HCT116 (cell line): ENCODE measurements around the gene SLC41A3. TPM values are rescaled to one million over a fixed set of nuclear protein-coding genes. Genes with fewer than 3 reads are reported as not detected.

Experiments used
- ATAC-seq: fragments of 200-7000 bp; cut with Tn5 transposase; 2 replicates; pipeline ENCODE4 v1.9.1; 2020; ENCODE audit warnings: mild to moderate bottlenecking, moderate library complexity
- BruUV-seq: library from RNA; stranded (reverse); fragments of 400-500 nt; replicated peaks from 2 replicates; lab custom pipeline; 2021; lab: Mats Ljungman, UMichigan
- CTCF ChIA-PET: fragments of 300-600 bp; sonication (Branson Sonifier 250); formaldehyde crosslinking; loops from one replicate; lab custom pipeline; 2021; ENCODE audit warnings: antibody characterized with exemption; lab: Charles Lee
- POLR2A ChIA-PET: fragments of 300-600, 350-600 bp; sonication (Branson Sonifier 250); formaldehyde crosslinking; loops from one replicate; lab custom pipeline; 2021; ENCODE audit warnings: antibody characterized with exemption; lab: Charles Lee
- RAD21 ChIA-PET, 2 experiments: fragments of 300-600 bp; sonication (Branson Sonifier 250); formaldehyde crosslinking; loops; one replicate each; lab custom pipeline; 2023; ENCODE audit warnings: low total read pairs in 2 of 2; ENCODE audit not compliant: uncharacterized antibody in 2 of 2, unreplicated experiment in 2 of 2, low non-redundant PET in 1 of 2; lab: Charles Lee
- DNase-seq: peaks from one replicate; pipeline ENCODE4 v3.0.0-alpha.2; 2010; ENCODE audit warnings: low read depth, low spot score
- H2AFZ ChIP-seq: fragments of 200-600 bp; shearing (Covaris generic), sonication (generic); 2 replicates; pipeline ENCODE4 v1.6.1; 2017; ENCODE audit warnings: low read depth, mixed run types, mixed read lengths, antibody characterized with exemption, low read length; ENCODE audit not compliant: poor library complexity, severe bottlenecking
- H3K27ac ChIP-seq: 2 replicates; pipeline ENCODE4 v1.5.1; 2012; ENCODE audit warnings: low read depth, low read length
- H3K27me3 ChIP-seq: fragments of 200-600 bp; sonication (generic); 2 replicates; pipeline ENCODE4 v1.6.1; 2016; ENCODE audit warnings: mixed run types, low read length, mixed read lengths; ENCODE audit not compliant: insufficient read depth
- H3K36me3 ChIP-seq, 2 experiments: fragments of 200-500 bp in 1 of 2; fragments of 200-600 bp in 1 of 2; sonication (Bioruptor generic) in 1 of 2; sonication (generic) in 1 of 2; 2 replicates each; pipeline versions ENCODE4 v1.5.1 to v1.6.1; 2014 to 2016; ENCODE audit warnings: low read length in 2 of 2, inconsistent platforms in 1 of 2, mixed read lengths in 1 of 2, mixed run types in 1 of 2; ENCODE audit not compliant: insufficient read depth in 2 of 2, control insufficient read depth in 1 of 2
- H3K4me1 ChIP-seq, 2 experiments: fragments of 200-600 bp in 1 of 2; sonication (generic) in 1 of 2; 2 replicates each; pipeline versions ENCODE4 v1.5.1 to v1.6.1; 2012 to 2017; ENCODE audit warnings: low read length in 2 of 2, inconsistent platforms in 1 of 2, mild to moderate bottlenecking in 1 of 2, mixed read lengths in 1 of 2, mixed run types in 1 of 2, moderate library complexity in 1 of 2; ENCODE audit not compliant: insufficient read depth in 2 of 2, control insufficient read depth in 1 of 2
- H3K4me2 ChIP-seq: fragments of 200-600 bp; sonication (generic); 2 replicates; pipeline ENCODE4 v1.6.1; 2017; ENCODE audit warnings: mixed run types, low read length, mixed read lengths
- H3K4me3 ChIP-seq, 2 experiments: fragments of 200-600 bp in 1 of 2; sonication (generic) in 1 of 2; replicated peaks in 1 of 2; 2 replicates each; pipeline ENCODE4 v1.5.1; 2011 to 2016; ENCODE audit warnings: low read length in 2 of 2, control low read depth in 1 of 2, low read depth in 1 of 2, mild to moderate bottlenecking in 1 of 2, mixed read lengths in 1 of 2, mixed run types in 1 of 2
- H3K79me2 ChIP-seq: fragments of 200-600 bp; sonication (generic); 2 replicates; pipeline ENCODE4 v1.6.1; 2017; ENCODE audit warnings: mild to moderate bottlenecking, mixed run types, low read length, moderate library complexity, mixed read lengths; ENCODE audit not compliant: insufficient read depth
- H3K9ac ChIP-seq: fragments of 200-600 bp; sonication (generic); 2 replicates; pipeline ENCODE4 v1.6.1; 2016; ENCODE audit warnings: low read length, mixed read lengths
- H3K9me2 ChIP-seq: fragments of 200-600 bp; sonication (generic), shearing (Covaris generic); 2 replicates; pipeline ENCODE4 v1.6.1; 2017; ENCODE audit warnings: mixed run types, mild to moderate bottlenecking, moderate library complexity; ENCODE audit not compliant: insufficient read depth
- H3K9me3 ChIP-seq, 2 experiments: fragments of 200-500 bp in 1 of 2; fragments of 200-600 bp in 1 of 2; sonication (Bioruptor generic) in 1 of 2; sonication (generic) in 1 of 2; 2 replicates each; pipeline ENCODE4 v1.6.1; 2014 to 2017; ENCODE audit warnings: low read length in 2 of 2, mixed read lengths in 2 of 2, inconsistent platforms in 1 of 2, low read depth in 1 of 2, mild to moderate bottlenecking in 1 of 2, mixed run types in 1 of 2, moderate library complexity in 1 of 2; ENCODE audit not compliant: control insufficient read depth in 1 of 2, insufficient read depth in 1 of 2
- H4K20me1 ChIP-seq: fragments of 200-600 bp; sonication (generic), shearing (Covaris generic); 2 replicates; pipeline ENCODE4 v1.6.1; 2017; ENCODE audit warnings: mixed run types, mild to moderate bottlenecking, moderate library complexity; ENCODE audit not compliant: insufficient read depth
- CBX3 ChIP-seq: IDR thresholded peaks from 2 replicates; pipeline ENCODE4 v1.6.1; 2012; ENCODE audit warnings: low read depth
- EZH2 ChIP-seq: fragments of 200-600 bp; sonication (generic); IDR thresholded peaks from 2 replicates; pipeline ENCODE4 v1.6.1; 2017; ENCODE audit warnings: antibody characterized with exemption, mixed run types
- EZH2phosphoT487 ChIP-seq: fragments of 200-600 bp; IDR thresholded peaks from 2 replicates; pipeline ENCODE4 v1.6.1; 2018; ENCODE audit warnings: antibody characterized with exemption, borderline replicate concordance
- JUND ChIP-seq: IDR thresholded peaks from 2 replicates; pipeline ENCODE4 v1.6.1; 2012
- POLR2A ChIP-seq: IDR thresholded peaks from 2 replicates; pipeline ENCODE4 v1.7.0; 2011; ENCODE audit warnings: borderline replicate concordance; ENCODE audit not compliant: insufficient read depth, insufficient read length; ENCODE audit errors: extremely low read depth
- SIN3A ChIP-seq: IDR thresholded peaks from 2 replicates; pipeline ENCODE4 v1.6.1; 2012; ENCODE audit warnings: low read depth
- YY1 ChIP-seq: IDR thresholded peaks from 2 replicates; pipeline ENCODE4 v1.6.1; 2011; ENCODE audit warnings: low read length, low read depth, moderate library complexity, mild to moderate bottlenecking; ENCODE audit not compliant: insufficient replicate concordance; ENCODE audit errors: extremely low read depth
- ZFX ChIP-seq: fragments of 450-650 bp; IDR thresholded peaks from 2 replicates; pipeline ENCODE4 v1.6.1; 2017
- intact Hi-C: fragments of 100-400 bp; cut with micrococcal nuclease; formaldehyde crosslinking; loops from 2 replicates; pipeline ENCODE4 v1.10.0; 2022
- total RNA-seq: library from RNA; stranded (reverse); gene quantifications from one replicate; pipeline ENCODE4 v1.2.1, GENCODE V29; 2021; ENCODE audit not compliant: unreplicated experiment
- TF ChIP-seq, protein P1 (sequence below): IDR thresholded peaks from 2 replicates; pipeline ENCODE4 v1.6.1; 2012; ENCODE audit warnings: low read depth

SLC41A3 gene
- total RNA-seq, 1 experiment from 2014 or later: 45.9 TPM

DNA sequence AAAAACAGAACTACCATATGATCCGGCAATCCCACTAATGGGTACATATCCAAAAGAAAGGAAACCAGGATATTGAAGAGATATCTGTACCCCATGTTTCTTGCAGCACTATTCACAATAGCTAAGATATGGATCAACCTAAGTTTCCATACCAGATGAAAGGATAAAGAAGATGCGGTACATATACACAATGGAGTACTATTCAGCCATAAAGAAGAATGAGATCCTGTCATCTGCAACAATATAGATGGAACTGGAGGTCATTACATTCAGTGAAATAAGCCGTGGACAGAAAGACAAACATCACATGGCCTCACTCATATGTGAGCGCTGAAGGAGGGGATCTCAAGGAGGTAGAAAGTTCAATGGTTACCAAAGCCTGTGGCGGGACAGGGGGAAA lies 3.0 kb downstream of the SLC41A3 start:
- Histone ChIP-seq H3K36me3 (no peaks in the 10 kb centered on the region), H3K27ac (no peak overlapping the region), H3K9ac (no peak overlapping the region), H3K4me3 (no peak overlapping the region), H3K4me2 (no peak overlapping the region; the same call in 1 of the 2 replicates), H3K9me2 (no peaks in the 10 kb centered on the region), H3K4me1 (peaks cover 14 to 35% of the 10 kb centered on the region in 2 experiments), H3K9me3 (no peaks in the 10 kb centered on the region), H3K27me3 (no peaks in the 10 kb centered on the region), H3K79me2 (peaks cover 15% of the 10 kb centered on the region; the same call in 1 of the 2 replicates), H2AFZ (no peak overlapping the region), H4K20me1 (no peaks in the 10 kb centered on the region)
- no peak for TF ChIP-seq CBX3
- no peak for DNase-seq
- ATAC-seq: no peak
- CTCF ChIA-PET: no interaction called here
- BruUV-seq: no TSS peak
- intact Hi-C loops: no loop called here
- RAD21 ChIA-PET: no interaction called here
- POLR2A ChIA-PET: interaction anchor here (0.6 kb wide), 1 partner anchor 398 kb away, joined by 3 read pairs; no protein-coding TSS in a partner anchor

DNA sequence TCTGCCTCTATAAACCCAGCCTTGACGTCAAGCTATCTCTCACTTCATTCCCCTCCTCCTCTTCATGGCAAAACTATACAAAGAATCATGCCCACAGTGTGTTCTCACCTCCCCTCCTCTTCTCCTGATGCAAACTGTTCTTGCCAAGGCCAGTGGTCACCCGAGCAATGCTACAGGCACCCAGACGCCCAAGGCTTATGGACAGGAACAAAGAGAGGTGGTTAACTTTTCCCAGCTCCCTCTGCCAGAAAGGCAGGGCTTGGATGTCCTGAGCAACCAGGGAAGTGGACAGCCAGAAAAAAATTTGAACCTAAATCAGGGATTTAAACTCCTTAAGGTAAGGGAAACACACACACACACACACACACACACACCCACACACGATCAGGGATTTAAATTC lies 5.1 kb downstream of the SLC41A3 start:
- Histone ChIP-seq H2AFZ (no peak overlapping the region), H3K36me3 (no peaks in the 10 kb centered on the region), H3K79me2 (peaks cover 15% of the 10 kb centered on the region; the same call in 1 of the 2 replicates), H3K27me3 (no peaks in the 10 kb centered on the region), H3K4me2 (no peak overlapping the region), H3K9me3 (no peaks in the 10 kb centered on the region), H4K20me1 (no peaks in the 10 kb centered on the region), H3K9ac (no peak overlapping the region), H3K9me2 (no peaks in the 10 kb centered on the region), H3K27ac (no peak overlapping the region), H3K4me1 (peaks cover 14 to 23% of the 10 kb centered on the region in 2 experiments), H3K4me3 (no peak overlapping the region)
- no peak for ATAC-seq
- no peak for TF ChIP-seq YY1
- no peak for TF ChIP-seq ZFX
- TF ChIP-seq, protein P1, sequence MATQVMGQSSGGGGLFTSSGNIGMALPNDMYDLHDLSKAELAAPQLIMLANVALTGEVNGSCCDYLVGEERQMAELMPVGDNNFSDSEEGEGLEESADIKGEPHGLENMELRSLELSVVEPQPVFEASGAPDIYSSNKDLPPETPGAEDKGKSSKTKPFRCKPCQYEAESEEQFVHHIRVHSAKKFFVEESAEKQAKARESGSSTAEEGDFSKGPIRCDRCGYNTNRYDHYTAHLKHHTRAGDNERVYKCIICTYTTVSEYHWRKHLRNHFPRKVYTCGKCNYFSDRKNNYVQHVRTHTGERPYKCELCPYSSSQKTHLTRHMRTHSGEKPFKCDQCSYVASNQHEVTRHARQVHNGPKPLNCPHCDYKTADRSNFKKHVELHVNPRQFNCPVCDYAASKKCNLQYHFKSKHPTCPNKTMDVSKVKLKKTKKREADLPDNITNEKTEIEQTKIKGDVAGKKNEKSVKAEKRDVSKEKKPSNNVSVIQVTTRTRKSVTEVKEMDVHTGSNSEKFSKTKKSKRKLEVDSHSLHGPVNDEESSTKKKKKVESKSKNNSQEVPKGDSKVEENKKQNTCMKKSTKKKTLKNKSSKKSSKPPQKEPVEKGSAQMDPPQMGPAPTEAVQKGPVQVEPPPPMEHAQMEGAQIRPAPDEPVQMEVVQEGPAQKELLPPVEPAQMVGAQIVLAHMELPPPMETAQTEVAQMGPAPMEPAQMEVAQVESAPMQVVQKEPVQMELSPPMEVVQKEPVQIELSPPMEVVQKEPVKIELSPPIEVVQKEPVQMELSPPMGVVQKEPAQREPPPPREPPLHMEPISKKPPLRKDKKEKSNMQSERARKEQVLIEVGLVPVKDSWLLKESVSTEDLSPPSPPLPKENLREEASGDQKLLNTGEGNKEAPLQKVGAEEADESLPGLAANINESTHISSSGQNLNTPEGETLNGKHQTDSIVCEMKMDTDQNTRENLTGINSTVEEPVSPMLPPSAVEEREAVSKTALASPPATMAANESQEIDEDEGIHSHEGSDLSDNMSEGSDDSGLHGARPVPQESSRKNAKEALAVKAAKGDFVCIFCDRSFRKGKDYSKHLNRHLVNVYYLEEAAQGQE: no peak
- no peak for TF ChIP-seq SIN3A
- TF ChIP-seq EZH2phosphoT487: no peak
- no peak for TF ChIP-seq EZH2
- TF ChIP-seq POLR2A: no peak
- TF ChIP-seq JUND: no peak
- no TSS peak for BruUV-seq
- POLR2A ChIA-PET: interaction anchor here (0.6 kb wide), 1 partner anchor 69 kb away, joined by 3 read pairs; no protein-coding TSS in a partner anchor
- RAD21 ChIA-PET: no interaction called here
- CTCF ChIA-PET: interaction anchor here (0.6 kb wide), 1 partner anchor 120 kb away, joined by 4 read pairs; no protein-coding TSS in a partner anchor
- DNase-seq: no peak
- intact Hi-C loops: no loop called here
